ENCODE measurements around the gene HSPB7. TPM values are rescaled to one million over a fixed set of nuclear protein-coding genes. Genes with fewer than 3 reads are reported as not detected.

HSPB7 gene
- total RNA-seq, 1 experiment from 2014 or later, result not detected

- H4K91ac ChIP-seq (ENCODE audit: insufficient read length, low read depth, low read length), result no peak overlapping the region
- no peak overlapping the region; a peak in 1 of 7 replicates for H3K27ac Mint-ChIP-seq
- H2BK12ac ChIP-seq (ENCODE audit: insufficient read length, low read depth, low read length), result no peak overlapping the region
Measured at GRCh38 chr1:15997637-15998280, 20.1 kb downstream of the HSPB7 start.

More at GRCh38 chr1:15997637-15998280, 20.1 kb downstream of the HSPB7 start:
- no peak overlapping the region for H2BK20ac ChIP-seq (ENCODE audit: low read depth, low read length, poor library complexity, severe bottlenecking)
- no peak overlapping the region for H3K56ac ChIP-seq (ENCODE audit: insufficient read length, low read depth, low read length)
- DNase-seq, result no peak
- no peak overlapping the region for H2BK15ac ChIP-seq (ENCODE audit: low read depth, low read length)
- H2BK120ac ChIP-seq (ENCODE audit: low read depth, low read length, poor library complexity, severe bottlenecking), result no peak overlapping the region
- Mint-ChIP-seq H3K4me1 (no peaks in the 10 kb centered on the region), H3K9me3 (no peaks in the 10 kb centered on the region), H3K4me3 (no peak overlapping the region), H3K36me3 (ENCODE audit: insufficient read depth in 1 of 3, low read depth in 3 of 3) (no peaks in the 10 kb centered on the region), H3K27me3 (ENCODE audit: low read depth) (peaks cover 27% of the 10 kb centered on the region)
- no peak overlapping the region for H2BK5ac ChIP-seq (ENCODE audit: insufficient read length, low read length)
- no peaks in the 10 kb centered on the region for H3K79me1 ChIP-seq (ENCODE audit: insufficient read depth, low read depth, low read length, poor library complexity, severe bottlenecking)
- H2AK5ac ChIP-seq (ENCODE audit: insufficient read length, low read length), result no peak overlapping the region
- no peaks in the 10 kb centered on the region for H3K27me3 ChIP-seq (ENCODE audit: insufficient read depth, low read length)
- H3K27ac ChIP-seq (ENCODE audit: insufficient read length, low read depth, low read length), result no peak overlapping the region
- no peak overlapping the region for H3K14ac ChIP-seq (ENCODE audit: insufficient read depth, low read length)
- no peak overlapping the region for H3K4me2 ChIP-seq (ENCODE audit: insufficient read depth, insufficient read length, low read length)
- WGBS (ENCODE audit: extremely low coverage, insufficient read length, low lambda C conversion rate), result no CpG with 5 or more reads among the region's 9 CpGs
- H4K8ac ChIP-seq (replicated peaks; ENCODE audit: insufficient read length, low read depth, low read length), result no peak overlapping the region
- no peaks in the 10 kb centered on the region for H3K23me2 ChIP-seq (ENCODE audit: insufficient read length, low read depth, low read length, poor library complexity, severe bottlenecking)
- no peaks in the 10 kb centered on the region for H3K9me3 ChIP-seq (ENCODE audit: control insufficient read depth, low read depth, low read length)
- no peak overlapping the region for H4K5ac ChIP-seq (ENCODE audit: insufficient read length, low read depth, low read length)
- H3K23ac ChIP-seq (ENCODE audit: insufficient read length, low read depth, low read length), result no peak overlapping the region
- no peak for TF ChIP-seq CTCF (conservative IDR thresholded peaks at IDR 0.05)
- H4K20me1 ChIP-seq (ENCODE audit: control insufficient read depth, insufficient read depth, insufficient read length), result no peaks in the 10 kb centered on the region
- H3K79me2 ChIP-seq (ENCODE audit: insufficient read depth, low read length), result no peaks in the 10 kb centered on the region
- H2AFZ ChIP-seq (ENCODE audit: low read length), result no peak overlapping the region
- no peaks in the 10 kb centered on the region for H3K4me1 ChIP-seq (ENCODE audit: insufficient read depth, low read length)
- H3K18ac ChIP-seq (ENCODE audit: insufficient read length, low read depth, low read length), result no peak overlapping the region
- no peak overlapping the region for H3K4ac ChIP-seq (ENCODE audit: low read depth, low read length)
- no peak overlapping the region for H3K9ac ChIP-seq (ENCODE audit: extremely low read depth, insufficient read length, low read length)
- no peak overlapping the region for H3T11ph ChIP-seq (ENCODE audit: low read length)
